Glutamatergic neuron (in vitro differentiated cells): ENCODE measurements around the gene RSKR. TPM values are rescaled to one million over a fixed set of nuclear protein-coding genes. Genes with fewer than 3 reads are reported as not detected.

Experiments
- DNase-seq: peaks from one replicate; pipeline ENCODE4 v3.0.0; 2022
- H3K27ac Mint-ChIP-seq: one replicate; pipeline ENCODE4 v1.8.0; 2020; ENCODE audit warnings: mild to moderate bottlenecking, mixed read lengths, inconsistent platforms; ENCODE audit not compliant: unreplicated experiment
- H3K27me3 Mint-ChIP-seq: one replicate; pipeline ENCODE4 v1.8.0; 2020; ENCODE audit warnings: mild to moderate bottlenecking, moderate library complexity, mixed read lengths, inconsistent platforms; ENCODE audit not compliant: unreplicated experiment
- H3K36me3 Mint-ChIP-seq: one replicate; pipeline ENCODE4 v1.8.0; 2020; ENCODE audit warnings: mild to moderate bottlenecking, mixed read lengths, inconsistent platforms; ENCODE audit not compliant: unreplicated experiment
- H3K4me1 Mint-ChIP-seq: one replicate; pipeline ENCODE4 v1.8.0; 2020; ENCODE audit warnings: mild to moderate bottlenecking, low read depth, mixed read lengths, inconsistent platforms; ENCODE audit not compliant: unreplicated experiment
- H3K4me3 Mint-ChIP-seq: one replicate; pipeline ENCODE4 v1.8.0; 2020; ENCODE audit warnings: mild to moderate bottlenecking, mixed read lengths, inconsistent platforms; ENCODE audit not compliant: unreplicated experiment
- H3K9me3 Mint-ChIP-seq: one replicate; pipeline ENCODE4 v1.8.0; 2020; ENCODE audit warnings: mild to moderate bottlenecking, moderate library complexity, mixed read lengths, inconsistent platforms; ENCODE audit not compliant: unreplicated experiment
- CTCF ChIP-seq: fragments of 200-600 bp; sonication (generic); IDR thresholded peaks from one replicate; pipeline ENCODE4 v1.5.0; 2021; ENCODE audit not compliant: partially characterized antibody, unreplicated experiment
- total RNA-seq: library from RNA; stranded (reverse); fragmentation: NEBNext Ultra II Directional; extraction: Animal tissue kit (Norgen Biotek cat#: 25700); gene quantifications from one replicate; pipeline ENCODE4 v1.2.1, GENCODE V29; 2021; ENCODE audit not compliant: unreplicated experiment

Gene RSKR
- total RNA-seq, 1 donor from 2014 or later, result 44.5 TPM

GRCh38 chr17:28573966-28574480 lies 40.0 kb downstream of the RSKR start:
- no peak for DNase-seq
- peaks cover 8% of the 10 kb centered on the region for H3K9me3 Mint-ChIP-seq
- peaks cover 4% of the 10 kb centered on the region for H3K27me3 Mint-ChIP-seq
- TF ChIP-seq CTCF, result no peak
- H3K4me3 Mint-ChIP-seq, result no peak overlapping the region
- H3K36me3 Mint-ChIP-seq, result no peaks in the 10 kb centered on the region
- peaks cover 6% of the 10 kb centered on the region for H3K4me1 Mint-ChIP-seq
- no peak overlapping the region for H3K27ac Mint-ChIP-seq

GRCh38 chr17:28573521-28573920 lies 40.5 kb downstream of the RSKR start:
- TF ChIP-seq CTCF, result no peak
- H3K4me3 Mint-ChIP-seq, result no peak overlapping the region
- H3K36me3 Mint-ChIP-seq, result no peaks in the 10 kb centered on the region
- peaks cover 8% of the 10 kb centered on the region for H3K9me3 Mint-ChIP-seq
- DNase-seq, result no peak
- H3K27ac Mint-ChIP-seq, result no peak overlapping the region
- H3K27me3 Mint-ChIP-seq, result peaks cover 4% of the 10 kb centered on the region
- peaks cover 6% of the 10 kb centered on the region for H3K4me1 Mint-ChIP-seq

GRCh38 chr17:28573040-28573380 lies 41.0 kb downstream of the RSKR start:
- no peak for TF ChIP-seq CTCF
- Mint-ChIP-seq H3K9me3 (peaks cover 8% of the 10 kb centered on the region), H3K36me3 (no peaks in the 10 kb centered on the region), H3K4me1 (peaks cover 6% of the 10 kb centered on the region), H3K4me3 (no peak overlapping the region), H3K27ac (no peak overlapping the region), H3K27me3 (peaks cover 4% of the 10 kb centered on the region)
- no peak for DNase-seq

- H3K9me3 Mint-ChIP-seq, result peaks cover 10% of the 10 kb centered on the region
- peaks cover 4% of the 10 kb centered on the region for H3K27me3 Mint-ChIP-seq
- DNase-seq, result no peak
- no peak for TF ChIP-seq CTCF
- peak overlapping the region; percentile 99 for H3K4me3 Mint-ChIP-seq
- H3K27ac Mint-ChIP-seq, result no peak overlapping the region
- peaks cover 6% of the 10 kb centered on the region for H3K4me1 Mint-ChIP-seq
- H3K36me3 Mint-ChIP-seq, result no peaks in the 10 kb centered on the region
Observed at GRCh38 chr17:28572259-28573039, 41.5 kb downstream of the RSKR start.
